HCT116 (cell line): ENCODE results near the gene RFC1. TPM values are rescaled to one million over a fixed set of nuclear protein-coding genes. Genes with fewer than 3 reads are reported as not detected.

Experiments
- ATAC-seq: fragments of 200-7000 bp; cut with Tn5 transposase; 2 replicates; pipeline ENCODE4 v1.9.1; 2020; ENCODE audit warnings: mild to moderate bottlenecking, moderate library complexity
- BruUV-seq: library from RNA; stranded (reverse); fragments of 400-500 nt; replicated peaks from 2 replicates; lab custom pipeline; 2021; lab: Mats Ljungman, UMichigan
- CTCF ChIA-PET: fragments of 300-600 bp; sonication (Branson Sonifier 250); formaldehyde crosslinking; loops from one replicate; lab custom pipeline; 2021; ENCODE audit warnings: antibody characterized with exemption; lab: Charles Lee
- POLR2A ChIA-PET: fragments of 300-600, 350-600 bp; sonication (Branson Sonifier 250); formaldehyde crosslinking; loops from one replicate; lab custom pipeline; 2021; ENCODE audit warnings: antibody characterized with exemption; lab: Charles Lee
- RAD21 ChIA-PET, 2 experiments: fragments of 300-600 bp; sonication (Branson Sonifier 250); formaldehyde crosslinking; loops; one replicate each; lab custom pipeline; 2023; ENCODE audit warnings: low total read pairs in 2 of 2; ENCODE audit not compliant: uncharacterized antibody in 2 of 2, unreplicated experiment in 2 of 2, low non-redundant PET in 1 of 2; lab: Charles Lee
- DNase-seq: peaks from one replicate; pipeline ENCODE4 v3.0.0-alpha.2; 2010; ENCODE audit warnings: low read depth, low spot score
- H2AFZ ChIP-seq: fragments of 200-600 bp; shearing (Covaris generic), sonication (generic); 2 replicates; pipeline ENCODE4 v1.6.1; 2017; ENCODE audit warnings: low read depth, mixed run types, mixed read lengths, antibody characterized with exemption, low read length; ENCODE audit not compliant: poor library complexity, severe bottlenecking
- H3K27ac ChIP-seq: 2 replicates; pipeline ENCODE4 v1.5.1; 2012; ENCODE audit warnings: low read depth, low read length
- H3K27me3 ChIP-seq: fragments of 200-600 bp; sonication (generic); 2 replicates; pipeline ENCODE4 v1.6.1; 2016; ENCODE audit warnings: mixed run types, low read length, mixed read lengths; ENCODE audit not compliant: insufficient read depth
- H3K36me3 ChIP-seq, 2 experiments: fragments of 200-500 bp in 1 of 2; fragments of 200-600 bp in 1 of 2; sonication (Bioruptor generic) in 1 of 2; sonication (generic) in 1 of 2; 2 replicates each; pipeline versions ENCODE4 v1.5.1 to v1.6.1; 2014 to 2016; ENCODE audit warnings: low read length in 2 of 2, inconsistent platforms in 1 of 2, mixed read lengths in 1 of 2, mixed run types in 1 of 2; ENCODE audit not compliant: insufficient read depth in 2 of 2, control insufficient read depth in 1 of 2
- H3K4me1 ChIP-seq, 2 experiments: fragments of 200-600 bp in 1 of 2; sonication (generic) in 1 of 2; 2 replicates each; pipeline versions ENCODE4 v1.5.1 to v1.6.1; 2012 to 2017; ENCODE audit warnings: low read length in 2 of 2, inconsistent platforms in 1 of 2, mild to moderate bottlenecking in 1 of 2, mixed read lengths in 1 of 2, mixed run types in 1 of 2, moderate library complexity in 1 of 2; ENCODE audit not compliant: insufficient read depth in 2 of 2, control insufficient read depth in 1 of 2
- H3K4me2 ChIP-seq: fragments of 200-600 bp; sonication (generic); 2 replicates; pipeline ENCODE4 v1.6.1; 2017; ENCODE audit warnings: mixed run types, low read length, mixed read lengths
- H3K4me3 ChIP-seq, 2 experiments: fragments of 200-600 bp in 1 of 2; sonication (generic) in 1 of 2; replicated peaks in 1 of 2; 2 replicates each; pipeline ENCODE4 v1.5.1; 2011 to 2016; ENCODE audit warnings: low read length in 2 of 2, control low read depth in 1 of 2, low read depth in 1 of 2, mild to moderate bottlenecking in 1 of 2, mixed read lengths in 1 of 2, mixed run types in 1 of 2
- H3K79me2 ChIP-seq: fragments of 200-600 bp; sonication (generic); 2 replicates; pipeline ENCODE4 v1.6.1; 2017; ENCODE audit warnings: mild to moderate bottlenecking, mixed run types, low read length, moderate library complexity, mixed read lengths; ENCODE audit not compliant: insufficient read depth
- H3K9ac ChIP-seq: fragments of 200-600 bp; sonication (generic); 2 replicates; pipeline ENCODE4 v1.6.1; 2016; ENCODE audit warnings: low read length, mixed read lengths
- H3K9me2 ChIP-seq: fragments of 200-600 bp; sonication (generic), shearing (Covaris generic); 2 replicates; pipeline ENCODE4 v1.6.1; 2017; ENCODE audit warnings: mixed run types, mild to moderate bottlenecking, moderate library complexity; ENCODE audit not compliant: insufficient read depth
- H3K9me3 ChIP-seq, 2 experiments: fragments of 200-500 bp in 1 of 2; fragments of 200-600 bp in 1 of 2; sonication (Bioruptor generic) in 1 of 2; sonication (generic) in 1 of 2; 2 replicates each; pipeline ENCODE4 v1.6.1; 2014 to 2017; ENCODE audit warnings: low read length in 2 of 2, mixed read lengths in 2 of 2, inconsistent platforms in 1 of 2, low read depth in 1 of 2, mild to moderate bottlenecking in 1 of 2, mixed run types in 1 of 2, moderate library complexity in 1 of 2; ENCODE audit not compliant: control insufficient read depth in 1 of 2, insufficient read depth in 1 of 2
- H4K20me1 ChIP-seq: fragments of 200-600 bp; sonication (generic), shearing (Covaris generic); 2 replicates; pipeline ENCODE4 v1.6.1; 2017; ENCODE audit warnings: mixed run types, mild to moderate bottlenecking, moderate library complexity; ENCODE audit not compliant: insufficient read depth
- ATF3 ChIP-seq: IDR thresholded peaks from 2 replicates; pipeline ENCODE4 v1.6.1; 2012
- CBX3 ChIP-seq: IDR thresholded peaks from 2 replicates; pipeline ENCODE4 v1.6.1; 2012; ENCODE audit warnings: low read depth
- CEBPB ChIP-seq: IDR thresholded peaks from 2 replicates; pipeline ENCODE4 v1.6.1; 2012; ENCODE audit warnings: low read depth
- EGR1 ChIP-seq: IDR thresholded peaks from 2 replicates; pipeline ENCODE4 v1.6.1; 2012; ENCODE audit warnings: low read depth
- ELF1 ChIP-seq: IDR thresholded peaks from 2 replicates; pipeline ENCODE4 v1.6.1; 2012; ENCODE audit warnings: low read depth, borderline replicate concordance
- EZH2 ChIP-seq: fragments of 200-600 bp; sonication (generic); IDR thresholded peaks from 2 replicates; pipeline ENCODE4 v1.6.1; 2017; ENCODE audit warnings: antibody characterized with exemption, mixed run types
- EZH2phosphoT487 ChIP-seq: fragments of 200-600 bp; IDR thresholded peaks from 2 replicates; pipeline ENCODE4 v1.6.1; 2018; ENCODE audit warnings: antibody characterized with exemption, borderline replicate concordance
- MAX ChIP-seq: IDR thresholded peaks from 2 replicates; pipeline ENCODE4 v1.6.1; 2012
- POLR2A ChIP-seq: IDR thresholded peaks from 2 replicates; pipeline ENCODE4 v1.7.0; 2011; ENCODE audit warnings: borderline replicate concordance; ENCODE audit not compliant: insufficient read depth, insufficient read length; ENCODE audit errors: extremely low read depth
- RAD21 ChIP-seq: IDR thresholded peaks from 2 replicates; pipeline ENCODE4 v1.6.1; 2012; ENCODE audit warnings: low read depth, mild to moderate bottlenecking
- SIN3A ChIP-seq: IDR thresholded peaks from 2 replicates; pipeline ENCODE4 v1.6.1; 2012; ENCODE audit warnings: low read depth
- SP1 ChIP-seq: IDR thresholded peaks from 2 replicates; pipeline ENCODE4 v1.6.1; 2012; ENCODE audit warnings: low read depth
- SRF ChIP-seq: IDR thresholded peaks from 2 replicates; pipeline ENCODE4 v1.6.1; 2012; ENCODE audit warnings: low read depth
- TCF7L2 ChIP-seq: IDR thresholded peaks from 2 replicates; pipeline ENCODE4 v1.7.0; 2011; ENCODE audit warnings: borderline replicate concordance, inconsistent platforms; ENCODE audit not compliant: insufficient read depth, insufficient read length; ENCODE audit errors: extremely low read depth
- YY1 ChIP-seq: IDR thresholded peaks from 2 replicates; pipeline ENCODE4 v1.6.1; 2011; ENCODE audit warnings: low read length, low read depth, moderate library complexity, mild to moderate bottlenecking; ENCODE audit not compliant: insufficient replicate concordance; ENCODE audit errors: extremely low read depth
- ZFX ChIP-seq: fragments of 450-650 bp; IDR thresholded peaks from 2 replicates; pipeline ENCODE4 v1.6.1; 2017
- ZNF274 ChIP-seq: fragments of 200-500 bp; sonication (Bioruptor generic); IDR thresholded peaks from 2 replicates; pipeline ENCODE4 v1.6.1; 2014; ENCODE audit warnings: mild to moderate bottlenecking, low read depth, low read length, inconsistent platforms
- intact Hi-C: fragments of 100-400 bp; cut with micrococcal nuclease; formaldehyde crosslinking; loops from 2 replicates; pipeline ENCODE4 v1.10.0; 2022
- total RNA-seq: library from RNA; stranded (reverse); gene quantifications from one replicate; pipeline ENCODE4 v1.2.1, GENCODE V29; 2021; ENCODE audit not compliant: unreplicated experiment

RFC1 gene
- total RNA-seq, 1 experiment from 2014 or later: 52.3 TPM

- ATAC-seq: no peak
- CTCF ChIA-PET: no interaction called here
These were observed 39.6 kb downstream of the RFC1 start for GRCh38 chr4:39326468-39326977.

More at GRCh38 chr4:39326468-39326977, 39.6 kb downstream of the RFC1 start:
- ChIA-PET RAD21 (no interaction called here), POLR2A (no interaction called here)
- Histone ChIP-seq H3K4me1 (no peaks in the 10 kb centered on the region), H3K79me2 (peaks cover 31% of the 10 kb centered on the region), H3K4me3 (no peak overlapping the region), H3K36me3 (no peaks in the 10 kb centered on the region), H2AFZ (no peak overlapping the region), H3K27me3 (no peaks in the 10 kb centered on the region), H3K27ac (no peak overlapping the region), H3K9me3 (no peaks in the 10 kb centered on the region), H3K4me2 (no peak overlapping the region), H3K9me2 (no peaks in the 10 kb centered on the region), H3K9ac (no peak overlapping the region), H4K20me1 (no peaks in the 10 kb centered on the region)
- intact Hi-C loops: no loop called here
- DNase-seq: no peak
- TF ChIP-seq POLR2A (no peak), ZFX (no peak), EZH2 (no peak), YY1 (no peak), SIN3A (no peak), RAD21 (no peak), SRF (no peak), CBX3 (no peak), MAX (no peak), CEBPB (no peak), SP1 (no peak), EGR1 (no peak), ZNF274 (no peak), ELF1 (no peak), TCF7L2 (no peak), ATF3 (no peak), EZH2phosphoT487 (no peak)
- BruUV-seq: no TSS peak
